Transverse colon (tissue), 4 donors: ENCODE data around the gene IBTK.

Experiments used
- EP300 ChIP-seq: sonication (generic); formaldehyde crosslinking; IDR thresholded peaks from one replicate; pipeline ENCODE4 v1.6.1; 2017; ENCODE audit warnings: antibody characterized with exemption, low read depth
- POLR2A ChIP-seq: fragments of 450-650 bp; IDR thresholded peaks from one replicate; pipeline ENCODE4 v1.6.1; 2016; ENCODE audit warnings: antibody characterized with exemption, mild to moderate bottlenecking, moderate library complexity
- POLR2AphosphoS5 ChIP-seq, 3 donors: sonication (generic); formaldehyde crosslinking; IDR thresholded peaks; one replicate each; pipeline ENCODE4 v1.6.1; 2016; ENCODE audit warnings: antibody characterized with exemption in 3 of 3
- TF ChIP-seq, protein P1 (sequence below), 5 experiments: fragments of 200-600 bp in 3 of 5; fragments of 450-650 bp in 2 of 5; sonication (generic) in 3 of 5; IDR thresholded peaks; 1 replicate in 2 of 5; 2 replicates in 3 of 5; pipeline ENCODE4 v1.5.1; 2016 to 2017; ENCODE audit warnings: antibody characterized with exemption in 5 of 5, inconsistent platforms in 3 of 5, mild to moderate bottlenecking in 2 of 5, moderate library complexity in 1 of 5

DNA sequence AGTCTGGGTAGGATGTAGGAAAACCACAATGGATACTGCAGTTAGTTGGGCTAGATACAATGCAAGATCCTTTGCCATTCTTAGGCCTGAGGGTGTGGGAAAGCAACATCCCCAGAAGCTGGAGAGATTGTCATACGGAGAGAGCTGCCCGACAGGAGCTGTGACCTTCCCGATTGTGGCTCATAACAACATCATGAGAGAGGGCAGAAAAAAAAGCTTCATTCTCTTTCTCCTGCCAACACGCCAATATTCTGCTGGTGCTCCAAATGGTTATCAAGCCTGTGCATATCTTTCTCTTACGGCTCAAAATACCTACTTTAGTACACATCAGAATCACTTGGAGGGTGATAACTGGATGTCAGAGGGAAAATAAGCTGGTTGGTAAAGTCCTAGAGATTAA, 81.1 kb downstream of the IBTK start:
- TF ChIP-seq, protein P1, sequence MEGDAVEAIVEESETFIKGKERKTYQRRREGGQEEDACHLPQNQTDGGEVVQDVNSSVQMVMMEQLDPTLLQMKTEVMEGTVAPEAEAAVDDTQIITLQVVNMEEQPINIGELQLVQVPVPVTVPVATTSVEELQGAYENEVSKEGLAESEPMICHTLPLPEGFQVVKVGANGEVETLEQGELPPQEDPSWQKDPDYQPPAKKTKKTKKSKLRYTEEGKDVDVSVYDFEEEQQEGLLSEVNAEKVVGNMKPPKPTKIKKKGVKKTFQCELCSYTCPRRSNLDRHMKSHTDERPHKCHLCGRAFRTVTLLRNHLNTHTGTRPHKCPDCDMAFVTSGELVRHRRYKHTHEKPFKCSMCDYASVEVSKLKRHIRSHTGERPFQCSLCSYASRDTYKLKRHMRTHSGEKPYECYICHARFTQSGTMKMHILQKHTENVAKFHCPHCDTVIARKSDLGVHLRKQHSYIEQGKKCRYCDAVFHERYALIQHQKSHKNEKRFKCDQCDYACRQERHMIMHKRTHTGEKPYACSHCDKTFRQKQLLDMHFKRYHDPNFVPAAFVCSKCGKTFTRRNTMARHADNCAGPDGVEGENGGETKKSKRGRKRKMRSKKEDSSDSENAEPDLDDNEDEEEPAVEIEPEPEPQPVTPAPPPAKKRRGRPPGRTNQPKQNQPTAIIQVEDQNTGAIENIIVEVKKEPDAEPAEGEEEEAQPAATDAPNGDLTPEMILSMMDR (IDR thresholded peaks at IDR 0.05) = no peak
- TF ChIP-seq POLR2A (no peak), POLR2AphosphoS5 (IDR thresholded peaks at IDR 0.05) (no peak), EP300 (no peak)
